Cardiac muscle cell (in vitro differentiated cells and primary cell): Measurements from ENCODE around the gene ZNF362. TPM values are rescaled to one million over a fixed set of nuclear protein-coding genes. Genes with fewer than 3 reads are reported as not detected.

ENCODE experiments used
- DNase-seq, 2 donors: peaks; one replicate each; pipeline versions ENCODE4 v3.0.0 to v3.0.0-alpha.2; 2010 to 2017; ENCODE audit warnings: low read depth in 1 of 2, low spot score in 1 of 2
- H3K27ac ChIP-seq: fragments of 200-600 bp; sonication (generic); 2 replicates; pipeline ENCODE4 v1.5.1; 2016
- H3K27me3 ChIP-seq: fragments of 200-600 bp; sonication (generic); 2 replicates; pipeline ENCODE4 v1.6.0; 2016; ENCODE audit warnings: control low read depth
- H3K36me3 ChIP-seq: fragments of 200-600 bp; sonication (generic); 2 replicates; pipeline ENCODE4 v1.5.1; 2016; ENCODE audit warnings: control low read depth
- H3K4me1 ChIP-seq: fragments of 200-600 bp; sonication (generic); 2 replicates; pipeline ENCODE4 v1.8.1; 2017; ENCODE audit warnings: low read depth, mild to moderate bottlenecking, mixed run types
- H3K4me3 ChIP-seq: fragments of 200-600 bp; sonication (generic); 2 replicates; pipeline ENCODE4 v1.5.1; 2016; ENCODE audit warnings: mild to moderate bottlenecking
- H3K9me3 ChIP-seq: fragments of 200-600 bp; sonication (generic); 2 replicates; pipeline ENCODE4 v1.5.1; 2017; ENCODE audit warnings: low read depth, mild to moderate bottlenecking, control low read depth
- polyA plus RNA-seq: library from polyadenylated mRNA; unstranded; fragments of >200 nt; fragmentation: Nextera tagmentation; extraction: Ambion mirVana; gene quantifications from 2 replicates; pipeline ENCODE4 v1.2.1, GENCODE V29; 2016
- total RNA-seq: library from RNA; depleted of rRNA; stranded (reverse); fragments of >200 nt; gene quantifications from 2 replicates; pipeline ENCODE4 v1.2.3, GENCODE V29; 2016
- TF ChIP-seq, protein P1 (sequence below): IDR thresholded peaks from 2 replicates; pipeline ENCODE4 v1.5.1; 2012; ENCODE audit warnings: low read depth, mild to moderate bottlenecking, low read length

ZNF362 gene, protein sequence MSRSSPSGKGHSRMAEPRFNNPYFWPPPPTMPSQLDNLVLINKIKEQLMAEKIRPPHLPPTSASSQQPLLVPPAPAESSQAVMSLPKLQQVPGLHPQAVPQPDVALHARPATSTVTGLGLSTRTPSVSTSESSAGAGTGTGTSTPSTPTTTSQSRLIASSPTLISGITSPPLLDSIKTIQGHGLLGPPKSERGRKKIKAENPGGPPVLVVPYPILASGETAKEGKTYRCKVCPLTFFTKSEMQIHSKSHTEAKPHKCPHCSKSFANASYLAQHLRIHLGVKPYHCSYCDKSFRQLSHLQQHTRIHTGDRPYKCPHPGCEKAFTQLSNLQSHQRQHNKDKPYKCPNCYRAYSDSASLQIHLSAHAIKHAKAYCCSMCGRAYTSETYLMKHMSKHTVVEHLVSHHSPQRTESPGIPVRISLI
- 62.0 and 77.5 TPM in 2 replicates for total RNA-seq
- polyA plus RNA-seq, result 53.4 and 57.9 TPM in 2 replicates

DNA sequence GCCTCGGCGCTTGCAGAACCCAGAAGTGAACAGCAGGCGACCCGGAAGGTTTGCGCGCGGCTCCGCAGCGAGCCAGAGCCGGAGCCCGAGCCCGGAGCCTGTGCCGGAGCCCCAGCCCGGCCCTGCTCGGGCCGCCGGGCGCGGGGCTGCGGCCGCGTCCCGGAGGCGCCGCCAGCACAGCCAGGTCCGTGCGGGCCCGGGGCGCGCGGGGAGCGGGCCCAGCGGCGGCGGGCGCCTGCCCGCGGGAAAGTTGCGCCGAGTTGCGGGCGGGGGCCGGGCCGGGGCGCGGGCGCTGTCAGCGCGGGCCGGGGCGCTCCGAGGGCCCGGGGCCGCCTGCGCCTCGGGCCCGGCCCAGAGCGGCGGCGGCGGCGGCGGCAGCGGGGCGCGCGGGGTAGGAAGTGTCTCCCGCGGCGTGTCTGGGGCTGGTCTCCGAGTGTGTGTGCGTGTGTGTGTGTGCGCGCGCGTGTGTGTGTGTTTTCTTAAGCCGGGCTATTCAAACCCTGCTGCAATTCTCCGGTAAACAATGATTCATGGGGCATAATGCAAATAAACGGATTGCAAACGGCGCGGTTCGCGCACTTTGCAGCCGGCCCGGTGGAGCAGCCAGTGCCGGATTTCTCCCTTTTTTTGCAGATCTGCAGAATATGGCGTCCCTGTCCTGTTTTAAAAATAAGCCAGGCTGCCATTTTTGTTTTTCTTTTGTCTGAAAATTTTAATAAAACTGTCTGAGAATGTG is at the start of gene ZNF362:
TSS of gene ZNF362 (plus strand) at position 22 of the 736 bp plus-strand sequence. CDS start 14,083 bp downstream, outside the sequence.
- peak; percentile 73 to 84 for DNase-seq
- TF ChIP-seq, protein P1, sequence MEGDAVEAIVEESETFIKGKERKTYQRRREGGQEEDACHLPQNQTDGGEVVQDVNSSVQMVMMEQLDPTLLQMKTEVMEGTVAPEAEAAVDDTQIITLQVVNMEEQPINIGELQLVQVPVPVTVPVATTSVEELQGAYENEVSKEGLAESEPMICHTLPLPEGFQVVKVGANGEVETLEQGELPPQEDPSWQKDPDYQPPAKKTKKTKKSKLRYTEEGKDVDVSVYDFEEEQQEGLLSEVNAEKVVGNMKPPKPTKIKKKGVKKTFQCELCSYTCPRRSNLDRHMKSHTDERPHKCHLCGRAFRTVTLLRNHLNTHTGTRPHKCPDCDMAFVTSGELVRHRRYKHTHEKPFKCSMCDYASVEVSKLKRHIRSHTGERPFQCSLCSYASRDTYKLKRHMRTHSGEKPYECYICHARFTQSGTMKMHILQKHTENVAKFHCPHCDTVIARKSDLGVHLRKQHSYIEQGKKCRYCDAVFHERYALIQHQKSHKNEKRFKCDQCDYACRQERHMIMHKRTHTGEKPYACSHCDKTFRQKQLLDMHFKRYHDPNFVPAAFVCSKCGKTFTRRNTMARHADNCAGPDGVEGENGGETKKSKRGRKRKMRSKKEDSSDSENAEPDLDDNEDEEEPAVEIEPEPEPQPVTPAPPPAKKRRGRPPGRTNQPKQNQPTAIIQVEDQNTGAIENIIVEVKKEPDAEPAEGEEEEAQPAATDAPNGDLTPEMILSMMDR, result peak; percentile 2
- Histone ChIP-seq H3K36me3 (no peaks in the 10 kb centered on the region), H3K4me3 (peak within 1 kb of the TSS; percentile 82), H3K27ac (peak within 1 kb of the TSS; percentile 80), H3K27me3 (no peaks in the 10 kb centered on the region), H3K4me1 (peaks cover 28% of the 10 kb centered on the region), H3K9me3 (no peaks in the 10 kb centered on the region)

- Histone ChIP-seq H3K36me3 (no peaks in the 10 kb centered on the region), H3K27me3 (peaks cover 3% of the 10 kb centered on the region), H3K27ac (no peak overlapping the region), H3K4me3 (no peak overlapping the region), H3K9me3 (no peaks in the 10 kb centered on the region), H3K4me1 (no peaks in the 10 kb centered on the region)
- no peak for DNase-seq
- TF ChIP-seq, protein P1, result no peak
Observed at GRCh38 chr1:33211972-33212371, 44.3 kb upstream of the ZNF362 start.

DNA sequence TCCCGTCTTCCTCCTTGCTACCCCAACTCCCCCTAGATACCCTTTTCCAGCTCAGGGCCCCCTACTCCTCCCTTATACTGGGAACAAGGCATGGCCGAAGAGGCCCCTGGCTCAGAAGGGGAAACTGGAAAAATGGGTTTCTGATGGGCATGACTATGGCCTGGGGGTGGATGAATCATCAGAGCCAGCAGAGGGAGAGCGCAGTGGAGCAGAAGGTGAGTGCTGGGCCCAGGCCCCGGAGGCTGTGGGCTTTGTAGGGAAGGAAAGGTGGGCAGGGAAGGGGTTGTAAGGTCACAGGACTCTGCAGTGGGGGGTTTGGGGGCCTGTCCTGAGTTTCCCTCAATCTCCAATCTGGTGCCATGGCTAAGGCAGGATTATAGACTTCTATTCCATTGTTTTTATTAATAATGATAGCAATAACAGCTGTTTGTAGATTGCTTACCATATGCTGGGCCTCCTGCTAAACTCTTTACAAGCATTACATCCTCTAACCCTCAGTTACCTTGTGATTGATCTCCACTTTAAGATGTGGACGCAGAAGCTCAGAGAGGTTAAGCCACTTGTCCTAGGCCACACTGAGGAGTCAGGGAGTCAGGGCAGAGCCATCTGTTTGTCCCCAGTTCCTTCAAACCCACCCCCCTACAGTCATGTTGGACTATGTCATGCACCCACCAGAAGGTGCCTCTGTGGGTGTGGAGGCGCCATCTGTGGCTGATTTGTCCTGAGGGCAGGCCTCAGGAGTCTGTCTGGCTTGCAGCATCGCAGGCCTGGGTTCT is 36.2 kb upstream of the ZNF362 start:
- TF ChIP-seq, protein P1, result no peak
- H3K36me3 ChIP-seq, result no peaks in the 10 kb centered on the region
- H3K9me3 ChIP-seq, result no peaks in the 10 kb centered on the region
- H3K4me1 ChIP-seq, result no peaks in the 10 kb centered on the region
- H3K4me3 ChIP-seq, result no peak overlapping the region
- H3K27ac ChIP-seq, result no peak overlapping the region
- DNase-seq, result no peak
- H3K27me3 ChIP-seq, result no peaks in the 10 kb centered on the region

DNA sequence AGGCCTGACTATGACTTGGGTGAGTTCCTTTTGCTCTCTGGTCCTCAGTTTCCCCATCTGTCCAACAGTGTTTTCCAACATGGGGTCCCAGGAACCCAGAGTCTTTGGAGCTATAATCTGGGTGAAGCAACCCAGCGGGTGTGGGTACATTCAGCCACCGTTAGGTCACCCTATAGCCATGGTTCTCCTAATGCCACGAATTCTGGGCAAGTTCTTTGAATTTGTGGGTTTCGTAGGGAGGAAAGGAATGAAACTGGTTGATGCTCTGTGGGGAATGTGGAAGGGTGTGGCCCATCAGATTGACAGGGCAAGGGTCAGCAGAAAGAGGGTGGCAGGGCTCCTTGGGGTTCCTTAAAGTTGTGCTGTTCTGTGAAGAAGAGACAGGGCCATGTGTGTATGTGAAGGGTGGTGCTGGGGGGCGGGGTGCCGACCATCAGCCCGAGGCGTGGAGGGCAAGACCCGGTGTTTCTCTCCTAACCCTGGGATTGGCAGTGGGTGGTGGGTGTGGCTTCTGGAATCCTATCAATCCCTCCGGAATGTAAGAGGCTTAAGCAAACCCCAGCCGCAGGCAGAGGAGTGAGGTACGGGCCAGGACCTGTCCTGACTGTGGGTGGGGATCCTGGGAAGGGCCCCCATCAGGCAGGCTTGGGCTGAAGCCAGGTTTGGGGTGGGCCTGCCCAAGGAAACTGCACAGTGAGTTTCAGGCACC is 35.5 kb upstream of the ZNF362 start:
- Histone ChIP-seq H3K27me3 (no peaks in the 10 kb centered on the region), H3K9me3 (no peaks in the 10 kb centered on the region), H3K27ac (no peak overlapping the region), H3K4me3 (no peak overlapping the region), H3K36me3 (no peaks in the 10 kb centered on the region), H3K4me1 (no peaks in the 10 kb centered on the region)
- DNase-seq, result peak; percentile 19 to 61
- TF ChIP-seq, protein P1, result no peak

DNA sequence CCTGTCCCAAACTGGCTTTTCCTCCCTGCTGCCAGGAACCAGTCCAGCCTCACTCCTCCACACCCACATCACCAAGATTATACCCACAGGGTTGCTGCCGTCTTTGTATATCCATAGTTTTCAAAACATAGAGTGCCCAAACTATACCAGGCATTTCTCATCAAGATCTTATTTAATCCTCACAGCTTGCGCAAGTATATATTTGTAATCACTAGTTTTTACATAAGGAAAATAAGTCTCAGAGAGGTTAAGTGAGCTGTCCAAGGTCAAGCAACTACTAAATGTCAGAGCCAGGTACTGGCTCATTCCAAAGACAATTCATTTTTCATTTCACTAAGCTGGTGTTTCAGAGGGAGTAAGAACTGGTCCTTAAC is 34.9 kb upstream of the ZNF362 start:
- no peak for DNase-seq
- Histone ChIP-seq H3K27me3 (no peaks in the 10 kb centered on the region), H3K27ac (no peak overlapping the region), H3K36me3 (no peaks in the 10 kb centered on the region), H3K4me1 (no peaks in the 10 kb centered on the region), H3K4me3 (no peak overlapping the region), H3K9me3 (no peaks in the 10 kb centered on the region)
- TF ChIP-seq, protein P1, result no peak
